ENCODE results near the gene METTL25.
"Not testable (repeated sequence)": the region's sequence is repeated elsewhere in the genome, so short reads cannot be mapped to it uniquely, and the experiment has no call there.

METTL25 gene

DNA sequence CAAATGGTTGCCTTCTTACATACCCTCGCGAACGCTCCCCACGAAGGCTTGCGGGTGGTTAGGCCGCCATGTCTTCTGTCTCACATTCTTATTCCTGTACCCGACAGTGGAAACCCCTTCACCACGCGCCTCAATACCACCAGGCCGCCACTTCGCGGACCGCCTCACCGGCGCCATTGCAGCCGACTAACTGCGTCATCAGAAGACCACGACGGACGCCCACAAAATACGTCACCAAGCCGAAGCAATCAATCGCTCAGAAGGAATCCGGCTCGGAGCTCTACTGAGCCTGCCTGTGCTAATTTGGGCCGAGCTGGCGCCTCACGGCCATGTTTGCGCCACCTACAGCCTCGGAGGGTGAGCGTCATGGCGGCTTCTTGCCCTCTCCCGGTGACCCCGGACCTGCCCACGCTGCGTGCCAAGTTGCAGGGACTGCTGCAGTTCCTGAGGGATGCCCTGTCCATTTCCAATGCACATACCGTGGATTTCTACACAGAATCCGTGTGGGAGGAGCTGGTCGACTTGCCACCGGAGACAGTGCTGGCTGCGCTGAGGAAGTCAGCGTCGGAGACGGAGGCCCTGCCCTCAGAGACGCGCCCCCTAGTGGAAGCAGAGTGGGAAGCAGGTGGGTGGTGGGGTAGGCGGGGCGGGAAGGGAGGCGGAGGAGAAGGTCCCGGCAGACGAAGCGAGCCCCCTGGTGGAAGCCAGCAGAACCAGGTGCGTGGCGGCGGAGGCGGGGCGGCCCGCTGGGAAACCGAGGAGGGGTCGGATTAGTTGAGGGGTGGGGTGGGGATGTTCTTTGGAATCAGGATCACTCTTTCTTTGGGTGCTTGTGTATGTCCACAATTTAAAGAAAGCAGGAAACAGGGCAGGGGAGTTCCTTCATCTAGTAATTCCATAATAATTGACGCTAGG, at the start of gene METTL25, which contains the start of gene CCDC59:
Gene METTL25, plus strand, starts transcription at position 330 of the 915 bp plus-strand sequence. Its CDS starts 37 bp downstream, at position 367.
Gene CCDC59, minus strand, starts transcription at position 188 of the 915 bp plus-strand sequence. Its CDS starts 11 bp downstream, at position 177.
- peak; percentile 84 for DNase-seq

DNA sequence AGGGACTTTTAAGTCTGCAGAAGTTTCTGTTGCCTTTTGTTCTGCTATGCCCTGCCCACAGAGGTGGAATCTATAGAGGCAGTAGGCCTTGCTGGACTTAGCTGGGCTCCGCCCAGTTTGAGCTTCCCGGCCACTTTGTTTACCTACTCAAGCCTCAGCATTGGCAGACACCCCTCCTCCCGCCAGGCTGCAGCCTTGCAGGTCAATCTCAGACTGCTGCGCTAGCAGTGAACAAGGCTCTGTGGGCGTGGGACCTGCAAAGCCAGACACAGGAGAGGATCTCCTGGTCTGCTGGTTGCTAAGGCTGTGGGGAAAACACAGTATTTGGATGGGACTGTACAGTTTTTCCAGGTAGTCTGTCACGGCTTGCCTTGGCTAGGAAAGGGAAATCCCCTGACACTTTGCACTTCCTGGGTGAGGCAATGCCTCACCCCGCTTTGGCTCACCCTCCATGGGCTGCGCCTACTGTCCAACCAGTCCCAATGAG, 43.9 kb upstream of the METTL25 start:
- no peak for DNase-seq

- no peak for DNase-seq
These were observed 39.1 kb upstream of the METTL25 start for GRCh38 chr12:82319276-82319675.

DNA sequence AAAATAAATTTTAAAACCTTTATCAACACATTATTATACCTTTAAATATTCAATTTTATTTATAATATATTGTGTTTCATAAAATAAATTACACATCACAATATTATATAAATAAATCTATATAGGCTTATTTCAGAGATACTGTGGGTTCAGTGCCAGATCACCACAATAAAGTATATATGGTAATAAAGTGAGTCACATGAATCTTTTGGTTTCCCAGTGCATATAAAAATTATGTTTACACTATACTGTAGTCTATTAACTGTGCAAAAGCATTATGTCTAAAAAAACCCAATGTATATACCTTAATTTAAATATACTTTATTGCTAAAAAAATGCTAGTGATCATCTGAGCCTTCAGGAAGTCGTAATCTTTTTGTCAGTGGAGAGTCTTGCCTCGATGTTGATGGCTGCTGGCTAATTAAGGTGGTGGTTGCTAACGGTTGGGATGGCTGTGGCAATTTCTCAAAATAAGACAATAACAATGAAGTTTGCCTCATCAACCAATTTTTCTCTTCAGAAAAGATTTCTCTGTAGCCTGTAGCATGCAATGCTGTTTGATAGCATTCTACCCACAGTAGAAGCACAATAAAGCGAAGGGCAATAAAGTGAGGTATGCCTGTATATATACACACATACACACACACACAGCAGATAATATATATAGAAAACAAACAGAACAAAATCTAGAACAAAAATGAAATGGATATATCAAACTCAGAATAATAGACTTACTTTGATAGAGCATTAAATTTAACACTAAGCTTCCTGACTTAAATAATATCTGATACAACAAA, 32.6 kb upstream of the METTL25 start:
- DNase-seq = no peak

GRCh38 chr12:82326905-82327503, 31.3 kb upstream of the METTL25 start:
- peak; percentile 18 for DNase-seq

GRCh38 chr12:82327861-82328260, 30.5 kb upstream of the METTL25 start:
- DNase-seq = no peak

DNA sequence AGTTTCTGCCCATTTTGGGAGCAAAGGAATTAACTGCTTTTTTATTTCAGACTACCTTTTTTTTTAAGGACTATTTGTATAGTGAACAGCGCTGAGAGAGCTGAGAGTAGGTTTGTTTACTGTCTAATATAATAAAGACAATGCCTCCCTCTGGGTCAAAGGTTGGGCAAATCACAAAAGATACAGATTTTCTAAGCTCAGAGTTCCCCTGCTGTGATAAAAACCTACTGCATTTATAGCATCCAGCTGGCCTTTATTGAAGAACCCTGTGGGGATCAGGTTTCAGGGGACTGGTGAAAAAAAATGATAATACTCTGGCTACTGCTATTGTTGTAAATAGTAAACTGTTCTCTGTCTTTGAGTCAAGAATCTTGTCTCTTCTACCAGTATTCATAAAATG, 28.8 kb upstream of the METTL25 start:
- no peak for DNase-seq

GRCh38 chr12:82350161-82350560, 8.2 kb upstream of the METTL25 start:
- DNase-seq = no peak

- no peak for DNase-seq
These were observed 6.9 kb upstream of the METTL25 start for GRCh38 chr12:82351390-82351789.

GRCh38 chr12:82357340-82357739, 989 bp upstream of the METTL25 start:
- no peak for DNase-seq

DNA sequence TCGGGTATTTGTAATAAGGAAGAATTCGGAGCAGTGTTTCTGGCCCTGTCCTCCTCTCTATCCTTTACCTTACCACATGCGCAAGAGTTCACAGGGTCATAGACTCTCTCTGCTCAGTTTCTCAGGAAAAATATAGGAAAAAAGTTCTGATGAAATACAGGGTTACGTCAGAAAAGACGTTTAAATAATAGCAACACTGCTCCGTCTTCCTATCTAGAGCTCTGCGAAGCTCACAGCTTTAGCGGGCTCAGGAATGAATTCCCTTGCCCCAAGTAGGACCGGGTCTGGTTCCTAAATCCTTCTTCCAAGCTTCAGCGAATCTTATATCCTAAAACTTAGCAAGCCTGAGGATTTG, 507 bp upstream of the METTL25 start:
- no peak for DNase-seq

DNA sequence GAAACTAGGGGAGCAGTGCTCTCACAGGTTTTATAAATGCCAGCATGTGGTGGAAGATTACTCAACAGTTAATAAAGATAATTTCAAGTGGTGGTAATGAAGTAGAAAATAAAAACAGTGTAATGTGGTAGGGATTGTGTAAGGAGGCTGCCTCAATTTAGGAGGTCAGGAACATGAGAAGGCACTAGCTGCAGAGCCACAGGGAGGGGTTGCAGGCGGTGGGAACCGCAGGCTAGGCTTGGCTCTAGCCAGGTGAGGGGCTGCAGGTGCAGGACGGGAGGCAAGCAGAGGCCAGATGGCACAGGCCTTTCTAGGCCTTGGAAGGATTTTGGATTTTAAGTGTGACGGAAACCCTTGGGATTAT, 768 bp downstream of the METTL25 start:
- DNase-seq = no peak

GRCh38 chr12:82360834-82361233, 2.5 kb downstream of the METTL25 start:
- DNase-seq = not testable (repeated sequence)

GRCh38 chr12:82361461-82361915, 3.2 kb downstream of the METTL25 start:
- DNase-seq = no peak

- no peak for DNase-seq
These were observed 5.7 kb downstream of the METTL25 start for GRCh38 chr12:82363990-82364389.

DNA sequence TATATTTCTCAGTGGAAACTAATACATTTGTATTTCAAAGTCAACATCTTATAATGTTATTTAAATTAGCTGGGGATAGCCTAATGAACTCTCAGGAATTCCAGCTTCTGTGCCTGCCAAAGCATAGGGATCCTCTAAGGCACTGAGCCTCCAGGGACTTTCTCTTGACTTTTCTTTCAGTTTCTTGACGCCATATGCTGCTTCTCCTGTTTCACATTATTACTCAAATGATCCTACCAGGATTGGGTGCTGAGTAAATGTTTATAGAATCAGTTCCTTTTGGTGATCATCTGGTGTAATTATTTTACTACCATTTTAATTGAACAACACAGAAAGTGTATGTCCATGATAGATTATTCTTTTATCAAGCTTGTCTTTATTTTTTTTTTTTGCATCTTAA, 7.9 kb downstream of the METTL25 start:
- DNase-seq = no peak

GRCh38 chr12:82375201-82375600, 16.9 kb downstream of the METTL25 start:
- no peak for DNase-seq

DNA sequence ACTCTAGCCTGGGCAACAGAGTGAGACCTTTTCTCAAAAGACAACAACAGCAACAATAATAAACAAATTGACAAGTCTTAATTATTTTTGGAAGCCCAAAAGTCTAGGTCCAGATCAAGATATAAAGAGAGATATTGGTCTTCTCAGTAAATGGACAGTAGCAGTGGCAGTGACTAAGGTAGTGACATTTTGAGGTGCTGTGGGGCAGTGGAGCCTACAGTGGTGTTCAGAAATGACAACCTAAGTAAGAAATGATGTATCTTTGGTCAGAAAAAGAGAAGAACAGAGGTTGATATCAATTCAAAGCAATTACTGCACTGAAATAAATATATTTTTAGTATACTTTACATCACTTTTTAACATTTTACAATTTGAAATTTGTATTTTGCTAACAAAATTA, 20.7 kb downstream of the METTL25 start:
- DNase-seq = no peak

DNA sequence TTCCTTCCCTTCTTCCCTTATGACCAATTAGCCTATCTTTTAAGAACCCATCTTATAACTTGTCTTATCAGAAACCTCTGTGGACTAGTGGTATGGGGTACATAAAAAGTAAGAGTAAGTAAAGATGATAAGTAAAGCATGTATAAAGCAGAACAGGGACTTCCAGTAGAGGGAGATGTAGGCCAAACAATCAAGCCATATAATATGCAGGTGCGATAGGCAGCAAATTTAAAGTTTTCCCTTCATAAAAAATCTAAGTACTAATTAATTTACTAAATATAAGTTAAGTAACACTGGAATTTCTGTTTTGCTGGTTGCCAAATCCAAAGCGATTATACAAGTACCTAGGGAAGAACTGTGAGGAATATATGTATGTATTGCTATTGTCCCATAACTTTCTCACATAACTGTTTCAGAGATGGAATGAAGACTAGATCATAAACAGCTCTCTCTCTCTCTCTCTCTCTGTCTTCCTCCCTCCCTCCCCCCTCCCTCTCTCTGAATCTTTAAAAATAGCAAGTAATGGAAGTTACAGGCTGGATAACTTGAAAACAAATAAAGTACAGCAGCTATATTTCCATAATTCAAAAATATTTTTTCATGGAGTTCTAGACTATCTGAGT, 25.7 kb downstream of the METTL25 start:
- no peak for DNase-seq

DNA sequence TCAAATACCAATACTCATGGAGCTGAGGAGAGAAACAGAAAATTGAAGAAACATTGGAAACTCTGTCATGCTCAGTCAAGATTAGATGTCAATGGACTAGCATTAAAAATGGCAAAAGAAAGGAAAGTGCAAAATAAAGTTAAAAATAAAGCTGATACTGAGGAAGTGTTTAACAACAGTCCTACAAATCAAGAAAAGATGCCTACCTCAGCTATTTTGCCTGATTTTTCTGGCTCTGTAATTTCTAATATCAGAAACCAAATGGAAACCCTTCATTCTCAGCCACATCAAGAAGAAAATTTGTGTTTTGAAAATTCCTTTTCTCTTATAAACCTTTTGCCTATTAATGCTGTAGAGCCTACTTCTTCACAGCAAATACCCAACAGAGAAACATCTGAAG, 40.5 kb downstream of the METTL25 start:
- DNase-seq = no peak

DNA sequence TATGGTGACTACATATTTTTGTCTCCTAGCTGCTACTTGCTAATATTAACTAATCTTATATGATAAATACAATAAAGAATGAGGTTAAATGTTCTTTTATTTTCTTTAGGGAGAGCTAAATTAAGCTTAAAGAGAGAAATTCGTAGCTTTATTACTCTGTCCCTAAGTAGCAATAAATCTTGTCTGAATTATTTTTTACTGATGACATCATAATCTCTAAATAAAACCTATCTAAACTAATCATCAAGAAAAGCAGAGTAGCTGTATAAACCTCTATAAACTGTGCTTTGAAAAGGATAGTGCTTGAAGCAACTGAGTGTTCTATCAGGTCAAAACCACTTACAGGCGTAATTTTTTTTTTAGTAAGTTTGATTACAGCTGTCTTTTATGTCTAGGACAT, 42.5 kb downstream of the METTL25 start:
- DNase-seq = no peak

DNA sequence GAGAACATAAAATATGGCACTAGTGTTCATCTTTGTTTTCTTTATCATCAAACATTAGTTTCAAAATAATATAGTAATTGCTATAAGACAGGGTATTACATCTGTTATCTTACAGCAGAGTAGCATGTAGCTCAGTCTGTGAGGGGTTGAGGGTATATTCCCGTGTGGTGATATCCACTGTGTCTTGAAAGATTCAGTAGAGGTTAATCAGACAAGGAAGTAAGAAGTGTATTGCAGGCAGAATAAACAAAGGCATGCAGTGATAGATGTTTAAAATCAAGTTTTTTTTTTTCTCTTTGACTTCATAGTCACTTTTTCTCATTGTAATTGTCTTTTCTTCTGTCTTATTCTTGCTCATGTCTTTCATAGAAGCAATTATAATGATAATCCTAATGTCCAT, 48.3 kb downstream of the METTL25 start:
- DNase-seq = no peak

DNA sequence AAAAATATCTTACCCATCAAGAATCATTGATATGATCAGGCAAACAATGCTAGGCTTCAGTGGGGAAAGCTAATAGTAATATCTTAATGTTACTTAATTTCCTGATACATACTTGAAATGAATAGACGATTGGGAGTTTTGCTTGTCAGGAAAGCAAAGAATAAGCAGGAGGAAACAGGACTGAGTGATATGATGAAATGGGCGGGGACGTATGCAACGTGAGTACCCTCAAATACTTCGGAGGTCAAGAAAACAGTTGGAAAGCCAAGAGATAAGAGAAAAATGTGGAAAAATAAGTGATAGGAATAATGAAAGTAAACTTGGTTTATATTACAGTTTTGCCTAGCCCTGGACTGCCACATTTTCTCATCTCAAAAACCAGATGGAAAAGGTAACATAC, 49.2 kb downstream of the METTL25 start:
- no peak for DNase-seq

Measured in NCI-H1436 treated with DMSO at 0.1 percent for 48 hours (cell line).